Measurements from ENCODE around the gene MCHR2.

GRCh38 chr6:99882128-99882702, 111.8 kb downstream of the MCHR2 start:
- TF ChIP-seq RAD21 (conservative IDR thresholded peaks at IDR 0.05 in 1 of 2, IDR thresholded peaks at IDR 0.05 in 1 of 2) (no peak), MAX (IDR thresholded peaks at IDR 0.05) (no peak), ZNF302 (CRISPR knock-in tag; IDR thresholded peaks at IDR 0.05) (no peak), KDM5A (IDR thresholded peaks at IDR 0.05) (no peak), EHF (CRISPR knock-in tag; IDR thresholded peaks at IDR 0.05) (no peak), KDM1A (IDR thresholded peaks at IDR 0.05; ENCODE audit: low read depth) (no peak), CHD2 (IDR thresholded peaks at IDR 0.05; ENCODE audit: low read length, partially characterized antibody) (no peak), JUNB (IDR thresholded peaks at IDR 0.05) (no peak), MAFK (IDR thresholded peaks at IDR 0.05; ENCODE audit: partially characterized antibody) (no peak), POLR2A (IDR thresholded peaks at IDR 0.05; ENCODE audit: low read length) (no peak), NR3C1 (IDR thresholded peaks at IDR 0.05) (no peak)
- TF ChIP-seq, protein P1, sequence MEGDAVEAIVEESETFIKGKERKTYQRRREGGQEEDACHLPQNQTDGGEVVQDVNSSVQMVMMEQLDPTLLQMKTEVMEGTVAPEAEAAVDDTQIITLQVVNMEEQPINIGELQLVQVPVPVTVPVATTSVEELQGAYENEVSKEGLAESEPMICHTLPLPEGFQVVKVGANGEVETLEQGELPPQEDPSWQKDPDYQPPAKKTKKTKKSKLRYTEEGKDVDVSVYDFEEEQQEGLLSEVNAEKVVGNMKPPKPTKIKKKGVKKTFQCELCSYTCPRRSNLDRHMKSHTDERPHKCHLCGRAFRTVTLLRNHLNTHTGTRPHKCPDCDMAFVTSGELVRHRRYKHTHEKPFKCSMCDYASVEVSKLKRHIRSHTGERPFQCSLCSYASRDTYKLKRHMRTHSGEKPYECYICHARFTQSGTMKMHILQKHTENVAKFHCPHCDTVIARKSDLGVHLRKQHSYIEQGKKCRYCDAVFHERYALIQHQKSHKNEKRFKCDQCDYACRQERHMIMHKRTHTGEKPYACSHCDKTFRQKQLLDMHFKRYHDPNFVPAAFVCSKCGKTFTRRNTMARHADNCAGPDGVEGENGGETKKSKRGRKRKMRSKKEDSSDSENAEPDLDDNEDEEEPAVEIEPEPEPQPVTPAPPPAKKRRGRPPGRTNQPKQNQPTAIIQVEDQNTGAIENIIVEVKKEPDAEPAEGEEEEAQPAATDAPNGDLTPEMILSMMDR (IDR thresholded peaks at IDR 0.05): no peak
- TF ChIP-seq, protein P2, sequence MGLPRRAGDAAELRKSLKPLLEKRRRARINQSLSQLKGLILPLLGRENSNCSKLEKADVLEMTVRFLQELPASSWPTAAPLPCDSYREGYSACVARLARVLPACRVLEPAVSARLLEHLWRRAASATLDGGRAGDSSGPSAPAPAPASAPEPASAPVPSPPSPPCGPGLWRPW (IDR thresholded peaks at IDR 0.05): no peak
